Forelimb muscle (tissue), 1 donor: ENCODE results near the gene GPR150. TPM values are rescaled to one million over a fixed set of nuclear protein-coding genes. Genes with fewer than 3 reads are reported as not detected.
A peak's percentile ranks its signal among the peaks of the same experiment; 100 is the strongest.

ENCODE experiments used
- DNase-seq: peaks from one replicate; pipeline ENCODE4 v3.0.0-alpha.2; 2013; ENCODE audit warnings: low read depth
- polyA plus RNA-seq: library from polyadenylated mRNA; unstranded; fragments of 120-200 nt; gene quantifications from one replicate; pipeline ENCODE4 v1.2.1, GENCODE V29; 2013; ENCODE audit not compliant: insufficient read length

The GPR150 gene
- polyA plus RNA-seq, 1 donor: not detected

GRCh38 chr5:95649842-95650620, 30.1 kb downstream of the GPR150 start:
- DNase-seq: no peak

- DNase-seq: no peak
Measured at GRCh38 chr5:95652849-95653248, 33.0 kb downstream of the GPR150 start.

- no peak for DNase-seq
Measured at GRCh38 chr5:95654196-95654595, 34.3 kb downstream of the GPR150 start.

GRCh38 chr5:95655575-95655974, 35.7 kb downstream of the GPR150 start:
- no peak for DNase-seq

- DNase-seq: no peak
Measured at GRCh38 chr5:95660060-95660459, 40.2 kb downstream of the GPR150 start.

- no peak for DNase-seq
Measured at GRCh38 chr5:95662946-95663345, 43.1 kb downstream of the GPR150 start.

GRCh38 chr5:95664204-95664786, 44.4 kb downstream of the GPR150 start:
- DNase-seq: no peak

GRCh38 chr5:95667061-95667618, 47.3 kb downstream of the GPR150 start:
- DNase-seq: no peak

GRCh38 chr5:95667678-95668077, 47.8 kb downstream of the GPR150 start:
- no peak for DNase-seq

- no peak for DNase-seq
Measured at GRCh38 chr5:95668216-95668615, 48.3 kb downstream of the GPR150 start.

GRCh38 chr5:95668728-95669127, 48.8 kb downstream of the GPR150 start:
- no peak for DNase-seq

- DNase-seq: peak; percentile 75
Measured at GRCh38 chr5:95669540-95669939, 49.7 kb downstream of the GPR150 start.

- DNase-seq: no peak
Measured at GRCh38 chr5:95669985-95670384, 50.1 kb downstream of the GPR150 start.

GRCh38 chr5:95670568-95670967, 50.7 kb downstream of the GPR150 start:
- no peak for DNase-seq

Other genes with a start within 250 kb of the GPR150 start
- 3.8 TPM for gene FAM81B, start 228.7 kb upstream of the GPR150 start, polyA plus RNA-seq
- 59.3 TPM for gene SKIC3, start 65.1 kb upstream of the GPR150 start, polyA plus RNA-seq
- 7.1 TPM for gene ARSK, start 65.0 kb upstream of the GPR150 start, polyA plus RNA-seq
- gene RFESD, start 26.7 kb downstream of the GPR150 start, polyA plus RNA-seq: 2.7 TPM
- gene SPATA9, start 62.9 kb downstream of the GPR150 start, polyA plus RNA-seq: 1.4 TPM
- gene RHOBTB3, start 111.2 kb downstream of the GPR150 start, polyA plus RNA-seq: 97.2 TPM
- gene GLRX, start 202.6 kb downstream of the GPR150 start, polyA plus RNA-seq: 11.3 TPM